Measurements from ENCODE around the gene TICAM1. TPM values are rescaled to one million over a fixed set of nuclear protein-coding genes. Genes with fewer than 3 reads are reported as not detected.

Gene TICAM1
- total RNA-seq, 1 experiment from 2014 or later, result 12.2 TPM

Small RNAs within 50 kb of the gene (microRNA-seq; reads per million reads assigned to microRNA genes)
- gene MIR7-3 (ENCODE audit: unreplicated experiment), result 0.95 reads per million

Other genes starting within 250 kb of the TICAM1 start
- 4.8 TPM for gene TNFAIP8L1, start 192.2 kb downstream of the TICAM1 start, total RNA-seq (2021; ENCODE audit: unreplicated experiment)
- 78.1 TPM for gene MYDGF, start 161.4 kb downstream of the TICAM1 start, total RNA-seq (2021; ENCODE audit: unreplicated experiment)
- gene DPP9, start 107.9 kb downstream of the TICAM1 start, total RNA-seq (2021; ENCODE audit: unreplicated experiment), result 108 TPM
- gene FEM1A, start 40.0 kb downstream of the TICAM1 start, total RNA-seq (2021; ENCODE audit: unreplicated experiment), result 13.4 TPM
- gene PLIN3, start 36.0 kb upstream of the TICAM1 start, total RNA-seq (2021; ENCODE audit: unreplicated experiment), result 157 TPM
- gene ARRDC5, start 71.2 kb upstream of the TICAM1 start, total RNA-seq (2021; ENCODE audit: unreplicated experiment), result not detected
- gene UHRF1, start 77.8 kb upstream of the TICAM1 start, total RNA-seq (2021; ENCODE audit: unreplicated experiment), result 53.6 TPM
- gene KDM4B, start 137.4 kb upstream of the TICAM1 start, total RNA-seq (2021; ENCODE audit: unreplicated experiment), result 18.4 TPM

Measured in Panc1 (cell line).